Lung microvascular endothelial cell (primary cell): ENCODE results near the gene LMAN1L. TPM values are rescaled to one million over a fixed set of nuclear protein-coding genes. Genes with fewer than 3 reads are reported as not detected.

Experiments used
- DNase-seq, 2 donors: peaks; one replicate each; pipeline versions ENCODE4 v3.0.0 to v3.0.0-alpha.2; 2010; ENCODE audit warnings: low read depth in 2 of 2
- total RNA-seq: library from RNA; depleted of rRNA; stranded (reverse); fragments of >200 nt; gene quantifications from 2 replicates; pipeline ENCODE4 v1.2.1, GENCODE V29; 2014

The LMAN1L gene
- total RNA-seq, 1 donor from 2014 or later = not detected

GRCh38 chr15:74793135-74794028, 19.3 kb upstream of the LMAN1L start:
- DNase-seq = peak; percentile 55 to 62

- no peak for DNase-seq
Observed at GRCh38 chr15:74794248-74794969, 18.2 kb upstream of the LMAN1L start.

- DNase-seq = no peak
Observed at GRCh38 chr15:74794970-74795349, 17.7 kb upstream of the LMAN1L start.

- DNase-seq = no peak
Observed at GRCh38 chr15:74795966-74796625, 16.5 kb upstream of the LMAN1L start.

GRCh38 chr15:74798388-74799254, 14.0 kb upstream of the LMAN1L start:
- no peak for DNase-seq

- no peak for DNase-seq
Observed at GRCh38 chr15:74799255-74799855, 13.3 kb upstream of the LMAN1L start.

GRCh38 chr15:74799856-74800558, 12.6 kb upstream of the LMAN1L start:
- peak; percentile 64 to 66 for DNase-seq

- DNase-seq = no peak
Observed at GRCh38 chr15:74800559-74801094, 12.0 kb upstream of the LMAN1L start.

- no peak for DNase-seq
Observed at GRCh38 chr15:74801311-74801997, 11.2 kb upstream of the LMAN1L start.

- DNase-seq = no peak
Observed at GRCh38 chr15:74802290-74802689, 10.3 kb upstream of the LMAN1L start.

GRCh38 chr15:74802862-74803447, 9.7 kb upstream of the LMAN1L start:
- no peak for DNase-seq

- no peak for DNase-seq
Observed at GRCh38 chr15:74804935-74805334, 7.7 kb upstream of the LMAN1L start.

GRCh38 chr15:74807282-74807681, 5.4 kb upstream of the LMAN1L start:
- DNase-seq = peak in 1 of 2 donors; percentile 55

- DNase-seq = no peak
Observed at GRCh38 chr15:74808078-74808839, 4.4 kb upstream of the LMAN1L start.

- no peak for DNase-seq
Observed at GRCh38 chr15:74808840-74809229, 3.8 kb upstream of the LMAN1L start.

- no peak for DNase-seq
Observed at GRCh38 chr15:74809242-74809641, 3.4 kb upstream of the LMAN1L start.

GRCh38 chr15:74809956-74810355, 2.7 kb upstream of the LMAN1L start:
- no peak for DNase-seq
